Suprapubic skin (tissue), 4 donors: ENCODE results near the gene LZTR1. TPM values are rescaled to one million over a fixed set of nuclear protein-coding genes. Genes with fewer than 3 reads are reported as not detected.

Experiments
- DNase-seq, 2 donors: peaks; one replicate each; pipeline ENCODE4 v3.0.0-alpha.2; 2019; ENCODE audit warnings: low spot score in 2 of 2
- H3K27ac ChIP-seq: fragments of 200-600 bp; sonication (generic); one replicate; pipeline ENCODE4 v1.5.1; 2019
- H3K27me3 ChIP-seq: fragments of 200-600 bp; sonication (generic); one replicate; pipeline ENCODE4 v1.5.1; 2019
- H3K36me3 ChIP-seq: fragments of 200-600 bp; sonication (generic); one replicate; pipeline ENCODE4 v1.5.1; 2019
- H3K4me1 ChIP-seq: fragments of 200-600 bp; sonication (generic); one replicate; pipeline ENCODE4 v1.5.1; 2019
- H3K4me3 ChIP-seq: fragments of 200-600 bp; sonication (generic); one replicate; pipeline ENCODE4 v1.5.1; 2019; ENCODE audit warnings: mild to moderate bottlenecking
- H3K9me3 ChIP-seq: fragments of 200-600 bp; sonication (generic); one replicate; pipeline ENCODE4 v1.5.1; 2019
- CTCF ChIP-seq, 2 donors: fragments of 200-600 bp in 1 of 2; fragments of 450-650 bp in 1 of 2; sonication (generic) in 1 of 2; IDR thresholded peaks; one replicate each; pipeline ENCODE4 v1.5.1; 2016 to 2019; ENCODE audit warnings: antibody characterized with exemption in 2 of 2, mild to moderate bottlenecking in 1 of 2, moderate library complexity in 1 of 2
- EP300 ChIP-seq: sonication (generic); formaldehyde crosslinking; IDR thresholded peaks from one replicate; pipeline ENCODE4 v1.6.1; 2017; ENCODE audit warnings: antibody characterized with exemption
- POLR2A ChIP-seq, 2 donors: fragments of 450-650 bp; IDR thresholded peaks; one replicate each; pipeline ENCODE4 v1.6.1; 2017; ENCODE audit warnings: antibody characterized with exemption in 2 of 2, mild to moderate bottlenecking in 2 of 2, moderate library complexity in 2 of 2
- POLR2AphosphoS5 ChIP-seq, 3 donors: sonication (generic); formaldehyde crosslinking; IDR thresholded peaks; one replicate each; pipeline ENCODE4 v1.6.1; 2017; ENCODE audit warnings: antibody characterized with exemption in 3 of 3
- WGBS: methylation state at CpG from one replicate; pipeline ENCODE4 v1.1.5; 2018; 5-methylcytosine and 5-hydroxymethylcytosine counted together
- total RNA-seq, 4 donors: library from RNA; depleted of rRNA; stranded (reverse); fragments of >200 nt; gene quantifications; one replicate each; pipeline ENCODE4 v1.1.0, GENCODE V29; 2016

The LZTR1 gene
- total RNA-seq, 4 donors from 2014 or later: 29.3 to 75.6 (median 46.9) TPM

- TF ChIP-seq CTCF (IDR thresholded peaks at IDR 0.05) (no peak), EP300 (no peak), POLR2AphosphoS5 (IDR thresholded peaks at IDR 0.05) (no peak), POLR2A (IDR thresholded peaks at IDR 0.05) (no peak)
- peak overlapping the region; percentile 78 for H3K4me3 ChIP-seq
- H3K36me3 ChIP-seq: peaks cover 17% of the 10 kb centered on the region
- WGBS: 30% methylated on average over 13 of the region's 27 CpGs
- no peaks in the 10 kb centered on the region for H3K9me3 ChIP-seq
- H3K27ac ChIP-seq: peak overlapping the region; percentile 11
- peaks cover 43% of the 10 kb centered on the region for H3K4me1 ChIP-seq
- DNase-seq: no peak
- H3K27me3 ChIP-seq: no peaks in the 10 kb centered on the region
These were observed 25.6 kb upstream of the LZTR1 start for GRCh38 chr22:20956258-20957101.

- peaks cover 12% of the 10 kb centered on the region for H3K36me3 ChIP-seq
These were observed 24.9 kb upstream of the LZTR1 start for GRCh38 chr22:20957102-20957682.

GRCh38 chr22:20957683-20958431 lies 24.2 kb upstream of the LZTR1 start:
- DNase-seq: peak in 1 of 2 donors; percentile 67
- no peaks in the 10 kb centered on the region for H3K9me3 ChIP-seq
- H3K4me3 ChIP-seq: peak overlapping the region; percentile 78
- H3K27ac ChIP-seq: no peak overlapping the region
- peaks cover 42% of the 10 kb centered on the region for H3K4me1 ChIP-seq
- TF ChIP-seq POLR2AphosphoS5 (IDR thresholded peaks at IDR 0.05) (no peak), POLR2A (IDR thresholded peaks at IDR 0.05) (no peak), CTCF (IDR thresholded peaks at IDR 0.05) (no peak), EP300 (no peak)
- 10% methylated on average over 9 of the region's 32 CpGs for WGBS
- H3K36me3 ChIP-seq: peaks cover 7% of the 10 kb centered on the region
- no peaks in the 10 kb centered on the region for H3K27me3 ChIP-seq

More at GRCh38 chr22:20957102-20957682, 24.9 kb upstream of the LZTR1 start:
- Histone ChIP-seq H3K9me3 (no peaks in the 10 kb centered on the region), H3K4me3 (peak overlapping the region; percentile 78), H3K27me3 (no peaks in the 10 kb centered on the region), H3K4me1 (peaks cover 42% of the 10 kb centered on the region), H3K27ac (peak overlapping the region; percentile 28)
- TF ChIP-seq POLR2AphosphoS5 (IDR thresholded peaks at IDR 0.05): no peak
- TF ChIP-seq CTCF (IDR thresholded peaks at IDR 0.05): no peak
- no peak for TF ChIP-seq EP300
- TF ChIP-seq POLR2A (IDR thresholded peaks at IDR 0.05): no peak
- no peak for DNase-seq
- WGBS: 4% methylated on average over 15 of the region's 59 CpGs

GRCh38 chr22:20959578-20960461 lies 22.3 kb upstream of the LZTR1 start:
- no peak for TF ChIP-seq EP300
- no peak for TF ChIP-seq CTCF (IDR thresholded peaks at IDR 0.05)
- no peak for TF ChIP-seq POLR2A (IDR thresholded peaks at IDR 0.05)
- no peak for TF ChIP-seq POLR2AphosphoS5 (IDR thresholded peaks at IDR 0.05)
- Histone ChIP-seq H3K4me1 (peaks cover 35% of the 10 kb centered on the region), H3K27me3 (no peaks in the 10 kb centered on the region), H3K27ac (no peak overlapping the region), H3K9me3 (no peaks in the 10 kb centered on the region), H3K4me3 (no peak overlapping the region), H3K36me3 (no peaks in the 10 kb centered on the region)
- 95% methylated on average over 20 of the region's 20 CpGs for WGBS
- no peak for DNase-seq
